ENCODE data around the gene KCNAB3. TPM values are rescaled to one million over a fixed set of nuclear protein-coding genes. Genes with fewer than 3 reads are reported as not detected.

Gene KCNAB3
- total and polyA plus RNA-seq, 8 donors, result 0.31 to 7.8 (median 2.9) TPM; not detected in 1

DNA sequence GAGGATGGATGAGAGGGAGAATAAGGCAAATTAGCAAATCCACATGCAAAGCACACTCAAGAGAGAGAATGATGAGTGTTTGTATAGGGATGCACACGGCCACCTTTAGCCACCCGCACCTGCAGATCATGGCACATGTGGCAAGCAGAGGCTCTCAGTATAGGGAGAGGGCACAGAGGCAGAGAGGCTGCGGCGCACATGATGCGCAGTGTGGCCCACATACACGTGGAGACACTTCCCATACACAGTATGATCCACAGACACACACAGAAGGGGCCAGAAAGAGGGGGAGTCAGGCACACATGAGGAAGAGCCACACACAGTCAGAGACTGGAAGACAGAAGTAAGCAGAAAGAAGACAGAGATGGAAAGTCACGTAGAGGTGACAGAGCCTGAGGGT, 47.6 kb downstream of the KCNAB3 start:
- no peak for DNase-seq
- TF ChIP-seq EP300 (IDR thresholded peaks at IDR 0.05) (no peak), POLR2AphosphoS5 (IDR thresholded peaks at IDR 0.05) (no peak), POLR2A (IDR thresholded peaks at IDR 0.05) (no peak)
- TF ChIP-seq, protein P1, sequence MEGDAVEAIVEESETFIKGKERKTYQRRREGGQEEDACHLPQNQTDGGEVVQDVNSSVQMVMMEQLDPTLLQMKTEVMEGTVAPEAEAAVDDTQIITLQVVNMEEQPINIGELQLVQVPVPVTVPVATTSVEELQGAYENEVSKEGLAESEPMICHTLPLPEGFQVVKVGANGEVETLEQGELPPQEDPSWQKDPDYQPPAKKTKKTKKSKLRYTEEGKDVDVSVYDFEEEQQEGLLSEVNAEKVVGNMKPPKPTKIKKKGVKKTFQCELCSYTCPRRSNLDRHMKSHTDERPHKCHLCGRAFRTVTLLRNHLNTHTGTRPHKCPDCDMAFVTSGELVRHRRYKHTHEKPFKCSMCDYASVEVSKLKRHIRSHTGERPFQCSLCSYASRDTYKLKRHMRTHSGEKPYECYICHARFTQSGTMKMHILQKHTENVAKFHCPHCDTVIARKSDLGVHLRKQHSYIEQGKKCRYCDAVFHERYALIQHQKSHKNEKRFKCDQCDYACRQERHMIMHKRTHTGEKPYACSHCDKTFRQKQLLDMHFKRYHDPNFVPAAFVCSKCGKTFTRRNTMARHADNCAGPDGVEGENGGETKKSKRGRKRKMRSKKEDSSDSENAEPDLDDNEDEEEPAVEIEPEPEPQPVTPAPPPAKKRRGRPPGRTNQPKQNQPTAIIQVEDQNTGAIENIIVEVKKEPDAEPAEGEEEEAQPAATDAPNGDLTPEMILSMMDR (IDR thresholded peaks at IDR 0.05), result no peak
- no peak overlapping the region for H3K4me3 ChIP-seq
- intact Hi-C loops (cut with DNase I; ENCODE audit: low total_unique reads), result no loop called here
- H3K9me3 ChIP-seq, result no peaks in the 10 kb centered on the region
- peaks cover 4 to 41% (median 27%) of the 10 kb centered on the region in 4 donors for H3K36me3 ChIP-seq
- H3K4me1 ChIP-seq, result peaks cover 8 to 62% (median 45%) of the 10 kb centered on the region in 4 donors
- H3K27ac ChIP-seq, result peak overlapping the region in 4 of 5 donors; percentile 95 to 98 (median 98)
- WGBS, 5 donors, result 64 to 78% (median 73%) methylated on average over 7 of the region's 7 CpGs
- H3K27me3 ChIP-seq, result no peaks in the 10 kb centered on the region

DNA sequence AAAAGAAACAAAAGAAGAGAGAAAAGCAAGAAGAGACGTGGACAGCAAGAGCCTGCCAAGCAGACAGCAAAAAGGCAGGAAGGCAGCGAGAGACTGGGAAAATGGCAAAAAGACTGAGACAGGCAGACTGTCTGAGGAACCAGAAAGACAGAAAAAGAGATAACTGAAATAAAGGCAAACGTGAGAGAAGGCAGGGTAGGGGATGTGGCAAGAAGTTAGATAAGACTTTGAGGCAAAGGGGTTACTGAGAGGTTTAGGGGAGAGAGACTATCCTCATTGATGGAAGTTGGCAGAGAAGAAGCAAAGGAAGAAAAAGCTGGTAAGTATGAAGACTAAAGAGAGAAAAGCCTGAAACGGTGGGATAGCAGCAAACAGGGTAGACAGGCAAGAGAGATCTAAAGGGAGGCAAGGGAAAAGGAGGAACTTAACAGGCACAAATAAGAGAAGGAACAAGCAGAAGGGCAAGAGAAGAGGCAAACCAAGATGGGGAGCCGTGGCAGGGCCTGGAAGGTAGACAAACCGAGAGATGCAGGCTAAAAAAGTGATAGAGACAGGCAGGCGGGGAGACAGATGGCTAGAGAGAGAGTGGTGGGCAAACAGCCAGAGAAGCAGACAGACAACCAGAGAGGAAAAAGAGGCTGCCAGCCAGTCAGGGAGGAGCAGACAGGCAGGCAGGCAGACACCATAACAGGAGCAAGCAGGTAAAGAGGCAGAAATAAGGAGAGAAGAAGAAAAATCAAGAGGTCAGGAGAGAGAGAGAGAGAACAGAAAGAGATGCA, 48.2 kb downstream of the KCNAB3 start:
- H3K4me3 ChIP-seq, result no peak overlapping the region
- H3K4me1 ChIP-seq, result peaks cover 8 to 56% (median 39%) of the 10 kb centered on the region in 4 donors
- H3K36me3 ChIP-seq, result peaks cover 4 to 41% (median 27%) of the 10 kb centered on the region in 4 donors
- no peak for TF ChIP-seq POLR2A (IDR thresholded peaks at IDR 0.05)
- TF ChIP-seq POLR2AphosphoS5 (IDR thresholded peaks at IDR 0.05), result no peak
- TF ChIP-seq, protein P1 (IDR thresholded peaks at IDR 0.05), result no peak
- TF ChIP-seq EP300 (IDR thresholded peaks at IDR 0.05), result no peak
- DNase-seq, result peak in 1 of 2 donors; percentile 43
- H3K27me3 ChIP-seq, result no peaks in the 10 kb centered on the region
- H3K9me3 ChIP-seq, result no peaks in the 10 kb centered on the region
- WGBS, 5 donors, result 40 to 60% (median 50%) methylated on average over 7 of the region's 7 CpGs
- intact Hi-C loops (cut with DNase I; ENCODE audit: low total_unique reads), result no loop called here
- H3K27ac ChIP-seq, result peak overlapping the region in 2 of 5 donors; percentile 97 to 98

DNA sequence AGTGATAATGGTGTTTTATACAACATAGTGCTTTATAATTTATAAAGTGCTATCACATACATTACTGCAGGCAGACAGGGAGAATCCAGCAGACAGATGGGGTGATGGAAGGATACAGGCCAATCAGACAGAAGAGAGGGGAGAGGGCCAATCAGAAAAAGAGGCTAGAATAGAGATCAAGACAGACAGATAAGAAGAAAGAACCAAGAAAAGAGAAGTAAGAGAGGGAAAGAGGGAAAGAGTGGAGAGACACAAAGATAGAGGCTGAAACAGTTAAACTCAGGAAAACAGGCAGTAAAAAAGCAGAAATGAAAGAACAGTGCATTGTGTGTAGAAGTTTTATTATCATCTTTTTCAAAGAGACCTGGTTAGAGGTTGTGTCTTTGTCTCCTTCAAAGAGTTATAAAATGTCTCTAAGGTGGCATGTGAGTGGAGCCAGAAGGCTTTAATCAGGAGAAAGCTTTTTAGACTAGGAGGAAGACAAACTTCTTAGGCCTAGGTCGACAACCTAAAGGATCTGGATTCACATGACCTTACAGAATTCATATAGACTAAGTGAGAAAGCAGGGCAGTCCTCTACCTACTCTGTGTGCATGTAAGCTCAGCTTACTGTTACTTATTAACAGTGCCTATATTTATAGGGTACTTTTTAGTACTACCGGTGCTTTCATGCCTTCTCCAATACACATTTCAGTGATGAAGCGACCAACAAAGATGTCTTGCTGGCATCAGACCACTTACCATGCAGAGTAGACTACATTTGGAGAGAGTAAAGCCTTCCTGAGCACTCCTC, 49.4 kb downstream of the KCNAB3 start:
- 63 to 75% (median 66%) methylated on average over 3 of the region's 3 CpGs for WGBS, 5 donors
- H3K36me3 ChIP-seq, result peaks cover 4 to 47% (median 32%) of the 10 kb centered on the region in 4 donors
- no peak overlapping the region for H3K27ac ChIP-seq
- TF ChIP-seq, protein P1 (IDR thresholded peaks at IDR 0.05), result no peak
- TF ChIP-seq POLR2A (IDR thresholded peaks at IDR 0.05) (no peak), EP300 (IDR thresholded peaks at IDR 0.05) (no peak), POLR2AphosphoS5 (IDR thresholded peaks at IDR 0.05) (no peak)
- H3K27me3 ChIP-seq, result no peaks in the 10 kb centered on the region
- DNase-seq, result no peak
- H3K4me3 ChIP-seq, result no peak overlapping the region
- no peaks in the 10 kb centered on the region for H3K9me3 ChIP-seq
- H3K4me1 ChIP-seq, result peaks cover 8 to 45% (median 28%) of the 10 kb centered on the region in 4 donors
- intact Hi-C loops (cut with DNase I; ENCODE audit: low total_unique reads), result no loop called here

DNA sequence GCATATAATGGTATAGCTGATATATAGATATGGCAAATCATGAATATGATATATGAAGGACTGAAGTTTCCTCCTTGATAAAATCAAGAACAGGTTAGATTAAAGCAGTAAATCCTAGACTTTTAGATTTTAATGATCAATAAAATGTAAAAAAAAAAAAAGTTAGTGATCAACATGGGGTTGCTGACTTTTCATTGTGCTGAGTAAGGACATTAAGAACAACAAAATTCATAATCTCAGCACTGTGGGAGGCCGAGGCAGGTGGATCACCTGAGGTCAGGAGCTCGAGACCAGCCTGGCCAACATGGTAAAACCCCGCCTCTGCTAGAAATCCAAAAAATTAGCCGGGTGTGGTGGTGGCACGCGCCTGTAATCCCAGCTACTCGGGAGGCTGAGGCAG, 51.4 kb downstream of the KCNAB3 start:
- no peak for DNase-seq
- Histone ChIP-seq H3K36me3 (peaks cover 4 to 57% (median 46%) of the 10 kb centered on the region in 4 donors), H3K4me3 (no peak overlapping the region), H3K27me3 (no peaks in the 10 kb centered on the region), H3K27ac (no peak overlapping the region), H3K9me3 (no peaks in the 10 kb centered on the region), H3K4me1 (peaks cover 8 to 37% (median 18%) of the 10 kb centered on the region in 4 donors)
- intact Hi-C loops (cut with DNase I; ENCODE audit: low total_unique reads), result no loop called here
- TF ChIP-seq EP300 (IDR thresholded peaks at IDR 0.05) (no peak), POLR2AphosphoS5 (IDR thresholded peaks at IDR 0.05) (no peak), POLR2A (IDR thresholded peaks at IDR 0.05) (no peak)
- TF ChIP-seq, protein P1 (IDR thresholded peaks at IDR 0.05), result no peak
- WGBS, 5 donors, result 84 to 90% (median 87%) methylated on average over 7 of the region's 7 CpGs
